K562 (cell line): ENCODE results near the gene HDHD5.

Experiments used
- ETV6 ChIP-seq, 3 experiments: fragments of 150-350 bp in 1 of 3; sonication (generic) in 1 of 3; formaldehyde crosslinking in 1 of 3; IDR thresholded peaks; 2 replicates each; pipeline versions ENCODE4 v1.6.1 to v1.8.0; 2014 to 2022; ENCODE audit warnings: borderline replicate concordance in 2 of 3, low read depth in 2 of 3, antibody characterized with exemption in 1 of 3, low read length in 1 of 3, mild to moderate bottlenecking in 1 of 3, missing genetic modification reagents in 1 of 3
- SIRT6 ChIP-seq: IDR thresholded peaks from one replicate; pipeline ENCODE4 v1.6.1; 2012; ENCODE audit warnings: low read depth, mild to moderate bottlenecking, control low read depth, inconsistent platforms, low read length, moderate library complexity
- TBL1XR1 ChIP-seq, 2 experiments: IDR thresholded peaks; 2 replicates each; pipeline ENCODE4 v1.6.1; 2012; ENCODE audit warnings: improper control_type of control experiment in 2 of 2, low read length in 2 of 2, mild to moderate bottlenecking in 1 of 2
- TF ChIP-seq, protein P1 (sequence below): fragments of 450-650 bp; IDR thresholded peaks from 2 replicates; pipeline ENCODE4 v1.6.1; 2016; ENCODE audit warnings: missing biosample characterization, missing genetic modification characterization
- TF ChIP-seq, protein P2 (sequence below): IDR thresholded peaks from 2 replicates; pipeline ENCODE4 v1.6.1; 2012; ENCODE audit warnings: low read depth, low read length, improper control_type of control experiment, borderline replicate concordance
- TF ChIP-seq, protein P3 (sequence below), 2 experiments: fragments of 450-650 bp in 1 of 2; sonication (generic) in 1 of 2; formaldehyde crosslinking in 1 of 2; IDR thresholded peaks in 1 of 2; conservative IDR thresholded peaks in 1 of 2; 2 replicates each; pipeline versions ENCODE4 v1.6.1 to v1.8.1; 2016 to 2023; ENCODE audit warnings: mild to moderate bottlenecking in 2 of 2, moderate library complexity in 2 of 2, inconsistent platforms in 1 of 2, missing genetic modification reagents in 1 of 2

DNA sequence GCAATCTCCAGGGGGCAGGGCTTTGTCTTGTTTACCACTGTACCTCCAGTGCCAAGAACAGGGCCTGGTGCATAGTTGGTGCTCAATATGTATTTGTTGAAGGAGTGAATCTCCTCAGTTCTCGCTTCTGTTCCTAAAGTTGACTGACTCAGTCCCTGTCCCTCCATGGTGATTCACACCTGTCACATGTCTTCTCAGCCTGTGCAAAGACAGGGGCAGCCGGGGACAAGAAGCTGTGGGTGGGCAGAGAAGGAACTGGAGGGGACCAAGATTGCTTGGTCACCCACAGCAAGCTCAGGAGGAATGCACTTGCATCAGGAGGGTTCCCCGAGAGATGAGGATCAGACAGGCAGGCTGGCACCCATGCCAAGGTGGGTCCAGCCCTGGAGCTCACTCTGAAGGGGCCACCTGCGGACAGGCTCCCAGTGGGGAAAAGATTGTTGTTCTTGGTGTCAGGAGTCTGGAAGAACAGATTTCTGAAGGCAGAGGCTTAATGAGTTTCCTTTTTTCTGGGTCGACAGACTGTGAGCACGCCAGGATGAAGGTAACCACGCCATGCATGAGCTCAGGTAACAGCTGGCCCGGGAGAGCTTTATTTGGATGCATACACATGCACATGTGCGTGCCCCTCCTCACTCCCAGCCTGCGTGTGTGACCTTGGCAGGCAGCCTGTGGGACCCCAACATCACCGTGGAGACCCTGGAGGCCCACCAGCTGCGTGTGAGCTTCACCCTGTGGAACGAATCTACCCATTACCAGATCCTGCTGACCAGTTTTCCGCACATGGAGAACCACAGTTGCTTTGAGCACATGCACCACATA lies 57.4 kb downstream of the HDHD5 start:
- TF ChIP-seq SIRT6 (no peak), ETV6 (IDR thresholded peaks at IDR 0.05; ENCODE audit: borderline replicate concordance in 1 of 2, low read depth in 2 of 2, low read length in 1 of 2) (no peak), ETV6 (CRISPR knock-in tag; IDR thresholded peaks at IDR 0.05; ENCODE audit: borderline replicate concordance) (no peak), TBL1XR1 (IDR thresholded peaks at IDR 0.05; ENCODE audit: low read length in 2 of 2) (no peak)
- TF ChIP-seq, protein P1, sequence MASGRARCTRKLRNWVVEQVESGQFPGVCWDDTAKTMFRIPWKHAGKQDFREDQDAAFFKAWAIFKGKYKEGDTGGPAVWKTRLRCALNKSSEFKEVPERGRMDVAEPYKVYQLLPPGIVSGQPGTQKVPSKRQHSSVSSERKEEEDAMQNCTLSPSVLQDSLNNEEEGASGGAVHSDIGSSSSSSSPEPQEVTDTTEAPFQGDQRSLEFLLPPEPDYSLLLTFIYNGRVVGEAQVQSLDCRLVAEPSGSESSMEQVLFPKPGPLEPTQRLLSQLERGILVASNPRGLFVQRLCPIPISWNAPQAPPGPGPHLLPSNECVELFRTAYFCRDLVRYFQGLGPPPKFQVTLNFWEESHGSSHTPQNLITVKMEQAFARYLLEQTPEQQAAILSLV (tag), result no peak
- TF ChIP-seq, protein P2, sequence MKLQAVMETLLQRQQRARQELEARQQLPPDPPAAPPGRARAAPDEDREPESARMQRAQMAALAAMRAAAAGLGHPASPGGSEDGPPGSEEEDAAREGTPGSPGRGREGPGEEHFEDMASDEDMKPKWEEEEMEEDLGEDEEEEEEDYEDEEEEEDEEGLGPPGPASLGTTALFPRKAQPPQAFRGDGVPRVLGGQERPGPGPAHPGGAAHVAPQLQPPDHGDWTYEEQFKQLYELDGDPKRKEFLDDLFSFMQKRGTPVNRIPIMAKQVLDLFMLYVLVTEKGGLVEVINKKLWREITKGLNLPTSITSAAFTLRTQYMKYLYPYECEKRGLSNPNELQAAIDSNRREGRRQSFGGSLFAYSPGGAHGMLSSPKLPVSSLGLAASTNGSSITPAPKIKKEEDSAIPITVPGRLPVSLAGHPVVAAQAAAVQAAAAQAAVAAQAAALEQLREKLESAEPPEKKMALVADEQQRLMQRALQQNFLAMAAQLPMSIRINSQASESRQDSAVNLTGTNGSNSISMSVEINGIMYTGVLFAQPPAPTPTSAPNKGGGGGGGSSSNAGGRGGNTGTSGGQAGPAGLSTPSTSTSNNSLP, result no peak
- TF ChIP-seq, protein P3, sequence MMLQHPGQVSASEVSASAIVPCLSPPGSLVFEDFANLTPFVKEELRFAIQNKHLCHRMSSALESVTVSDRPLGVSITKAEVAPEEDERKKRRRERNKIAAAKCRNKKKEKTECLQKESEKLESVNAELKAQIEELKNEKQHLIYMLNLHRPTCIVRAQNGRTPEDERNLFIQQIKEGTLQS (IDR thresholded peaks at IDR 0.05), result no peak
- TF ChIP-seq, protein P3 (CRISPR knock-in tag; conservative IDR thresholded peaks at IDR 0.05), result no peak
